NB4 (cell line): Measurements from ENCODE around the gene MYL12B.
"Not testable (repeated sequence)": the region's sequence is repeated elsewhere in the genome, so short reads cannot be mapped to it uniquely, and the experiment has no call there.

Source experiments
- DNase-seq: peaks from one replicate; pipeline ENCODE4 v3.0.0; 2010; ENCODE audit warnings: low read depth
- H3K4me3 ChIP-seq: one replicate; pipeline ENCODE4 v1.5.1; 2011; ENCODE audit warnings: mild to moderate bottlenecking, low read depth, low read length, moderate library complexity
- CTCF ChIP-seq: IDR thresholded peaks from one replicate; pipeline ENCODE4 v1.5.1; 2012; ENCODE audit warnings: low read depth, low read length
- MAX ChIP-seq: IDR thresholded peaks from 2 replicates; pipeline ENCODE4 v1.6.1; 2011; ENCODE audit warnings: low read depth, low read length
- MYC ChIP-seq: IDR thresholded peaks from 2 replicates; pipeline ENCODE4 v1.6.1; 2011; ENCODE audit warnings: low read depth, low read length
- POLR2A ChIP-seq: IDR thresholded peaks from 2 replicates; pipeline ENCODE4 v1.6.1; 2011; ENCODE audit warnings: mild to moderate bottlenecking; ENCODE audit not compliant: insufficient read length; ENCODE audit errors: extremely low read depth

MYL12B gene

GRCh38 chr18:3297025-3297984 is 35.4 kb downstream of the MYL12B start:
- H3K4me3 ChIP-seq, result peak overlapping the region; percentile 82
- peak; percentile 91 for TF ChIP-seq CTCF
- peak; percentile 49; the same call in 1 of the 2 replicates for TF ChIP-seq MYC
- TF ChIP-seq MAX, result peak; percentile 57; the same call in 1 of the 2 replicates
- TF ChIP-seq POLR2A, result peak; percentile 64
- DNase-seq, result peak; percentile 94

GRCh38 chr18:3304832-3305231 is 42.9 kb downstream of the MYL12B start:
- no peak for TF ChIP-seq POLR2A
- DNase-seq, result no peak
- H3K4me3 ChIP-seq, result no peak overlapping the region

- peak; percentile 77 for DNase-seq
- TF ChIP-seq CTCF, result no peak
- peak; percentile 74 for TF ChIP-seq MAX
- TF ChIP-seq MYC, result peak; percentile 14; the same call in 1 of the 2 replicates
- no peak for TF ChIP-seq POLR2A
- H3K4me3 ChIP-seq, result no peak overlapping the region
Observed at GRCh38 chr18:3305354-3305762, 43.4 kb downstream of the MYL12B start.

- peak; percentile 22 for DNase-seq
- H3K4me3 ChIP-seq, result no peak overlapping the region
- TF ChIP-seq CTCF, result no peak
Observed at GRCh38 chr18:3305933-3306332, 44.0 kb downstream of the MYL12B start.

- TF ChIP-seq CTCF, result no peak
- no peak for TF ChIP-seq POLR2A
- TF ChIP-seq MAX, result no peak
- TF ChIP-seq MYC, result no peak
- DNase-seq, result no peak
- no peak overlapping the region for H3K4me3 ChIP-seq
Observed at GRCh38 chr18:3306391-3306790, 44.5 kb downstream of the MYL12B start.

GRCh38 chr18:3313685-3314084 is 51.8 kb downstream of the MYL12B start:
- no peak for DNase-seq
- TF ChIP-seq CTCF (no peak), POLR2A (no peak), MYC (no peak), MAX (no peak)

GRCh38 chr18:3315344-3315743 is 53.4 kb downstream of the MYL12B start:
- not testable (repeated sequence) for H3K4me3 ChIP-seq, DNase-seq

More at GRCh38 chr18:3313685-3314084, 51.8 kb downstream of the MYL12B start:
- no peak overlapping the region for H3K4me3 ChIP-seq
